Measurements from ENCODE around the gene VIPR1.
"Not testable (repeated sequence)": the region's sequence is repeated elsewhere in the genome, so short reads cannot be mapped to it uniquely, and the experiment has no call there.

VIPR1 gene

DNA sequence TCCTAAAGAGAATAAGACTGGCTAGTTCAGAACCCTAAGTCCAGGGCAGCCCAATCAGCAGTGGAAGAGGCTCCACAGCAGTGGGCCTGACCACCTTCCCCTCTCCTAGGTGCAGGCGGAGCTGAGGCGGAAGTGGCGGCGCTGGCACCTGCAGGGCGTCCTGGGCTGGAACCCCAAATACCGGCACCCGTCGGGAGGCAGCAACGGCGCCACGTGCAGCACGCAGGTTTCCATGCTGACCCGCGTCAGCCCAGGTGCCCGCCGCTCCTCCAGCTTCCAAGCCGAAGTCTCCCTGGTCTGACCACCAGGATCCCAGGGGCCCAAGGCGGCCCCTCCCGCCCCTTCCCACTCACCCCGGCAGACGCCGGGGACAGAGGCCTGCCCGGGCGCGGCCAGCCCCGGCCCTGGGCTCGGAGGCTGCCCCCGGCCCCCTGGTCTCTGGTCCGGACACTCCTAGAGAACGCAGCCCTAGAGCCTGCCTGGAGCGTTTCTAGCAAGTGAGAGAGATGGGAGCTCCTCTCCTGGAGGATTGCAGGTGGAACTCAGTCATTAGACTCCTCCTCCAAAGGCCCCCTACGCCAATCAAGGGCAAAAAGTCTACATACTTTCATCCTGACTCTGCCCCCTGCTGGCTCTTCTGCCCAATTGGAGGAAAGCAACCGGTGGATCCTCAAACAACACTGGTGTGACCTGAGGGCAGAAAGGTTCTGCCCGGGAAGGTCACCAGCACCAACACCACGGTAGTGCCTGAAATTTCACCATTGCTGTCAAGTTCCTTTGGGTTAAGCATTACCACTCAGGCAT lies 33.7 kb downstream of the VIPR1 start:
- DNase-seq = no peak

DNA sequence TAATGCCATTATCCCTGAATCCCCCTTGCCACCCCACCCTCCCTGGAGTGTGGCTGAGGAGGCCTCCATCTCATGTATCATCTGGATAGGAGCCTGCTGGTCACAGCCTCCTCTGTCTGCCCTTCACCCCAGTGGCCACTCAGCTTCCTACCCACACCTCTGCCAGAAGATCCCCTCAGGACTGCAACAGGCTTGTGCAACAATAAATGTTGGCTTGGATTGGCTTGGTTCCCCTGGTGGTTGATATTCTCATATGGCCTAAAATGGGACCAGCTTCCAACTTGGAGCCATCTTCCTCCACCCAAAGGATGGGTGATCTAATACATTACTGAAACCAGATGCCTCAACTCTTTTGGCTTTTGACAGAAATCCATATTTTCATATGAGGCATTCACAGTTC lies 34.9 kb downstream of the VIPR1 start:
- no peak for DNase-seq

DNA sequence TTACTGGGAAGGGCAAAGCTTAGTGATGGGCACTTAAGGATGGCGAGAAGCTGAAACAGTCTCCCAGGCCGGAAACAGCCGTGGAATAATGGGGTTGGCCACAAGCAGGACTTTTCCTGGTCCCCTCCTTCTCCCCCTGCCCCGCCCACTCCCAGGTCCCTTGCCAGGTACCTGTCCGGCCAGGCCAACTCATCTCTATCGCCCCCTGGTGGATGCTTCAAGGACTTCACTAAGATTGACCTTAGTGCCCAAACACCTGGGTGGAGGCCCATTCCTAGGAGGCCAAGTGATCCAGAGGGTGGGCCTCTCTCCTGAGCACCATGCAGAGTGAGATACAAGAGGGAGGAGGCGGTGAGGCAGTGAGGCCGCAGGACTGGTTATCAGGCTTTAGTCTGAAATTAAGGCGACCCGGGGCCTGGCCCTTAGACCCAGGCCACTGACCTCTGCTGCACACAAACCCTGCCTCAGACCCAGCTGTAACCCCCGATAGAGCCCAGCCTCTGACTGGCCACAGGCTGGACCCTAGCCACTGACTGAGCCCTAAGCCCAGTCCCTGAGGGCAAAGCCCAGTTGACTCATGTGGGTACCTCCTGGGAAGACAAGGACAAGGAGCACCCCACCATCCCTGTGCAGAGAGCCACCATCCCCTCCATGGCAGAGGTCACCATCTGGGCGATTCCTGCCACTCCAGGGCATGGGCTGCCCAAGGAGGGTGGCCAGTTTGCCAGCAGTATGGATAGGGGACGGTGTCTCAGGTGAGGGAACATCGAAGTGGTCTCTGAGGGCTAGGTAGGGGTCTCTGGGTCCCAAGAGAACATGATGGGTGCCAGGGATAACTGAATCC lies 37.6 kb downstream of the VIPR1 start:
- DNase-seq = peak; percentile 47

DNA sequence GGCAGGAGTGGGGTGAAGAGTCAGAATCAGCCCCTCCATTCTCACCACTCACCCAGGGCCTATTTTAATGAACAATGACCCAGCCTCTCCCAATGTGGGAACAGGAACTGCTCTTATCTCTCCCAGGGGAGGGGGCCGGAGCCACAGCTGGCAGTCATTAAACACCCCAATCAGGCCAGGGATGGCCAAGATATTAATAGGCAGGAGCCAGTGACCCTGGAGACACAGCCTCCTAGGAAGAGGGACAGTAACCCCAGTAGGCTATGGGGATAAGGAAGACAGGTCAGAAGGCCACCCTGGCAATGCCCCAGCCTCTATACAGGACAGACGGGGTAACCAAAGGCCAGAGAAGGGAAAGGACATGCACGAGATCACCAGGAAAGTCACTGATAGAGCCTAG lies 38.6 kb downstream of the VIPR1 start:
- no peak for DNase-seq

DNA sequence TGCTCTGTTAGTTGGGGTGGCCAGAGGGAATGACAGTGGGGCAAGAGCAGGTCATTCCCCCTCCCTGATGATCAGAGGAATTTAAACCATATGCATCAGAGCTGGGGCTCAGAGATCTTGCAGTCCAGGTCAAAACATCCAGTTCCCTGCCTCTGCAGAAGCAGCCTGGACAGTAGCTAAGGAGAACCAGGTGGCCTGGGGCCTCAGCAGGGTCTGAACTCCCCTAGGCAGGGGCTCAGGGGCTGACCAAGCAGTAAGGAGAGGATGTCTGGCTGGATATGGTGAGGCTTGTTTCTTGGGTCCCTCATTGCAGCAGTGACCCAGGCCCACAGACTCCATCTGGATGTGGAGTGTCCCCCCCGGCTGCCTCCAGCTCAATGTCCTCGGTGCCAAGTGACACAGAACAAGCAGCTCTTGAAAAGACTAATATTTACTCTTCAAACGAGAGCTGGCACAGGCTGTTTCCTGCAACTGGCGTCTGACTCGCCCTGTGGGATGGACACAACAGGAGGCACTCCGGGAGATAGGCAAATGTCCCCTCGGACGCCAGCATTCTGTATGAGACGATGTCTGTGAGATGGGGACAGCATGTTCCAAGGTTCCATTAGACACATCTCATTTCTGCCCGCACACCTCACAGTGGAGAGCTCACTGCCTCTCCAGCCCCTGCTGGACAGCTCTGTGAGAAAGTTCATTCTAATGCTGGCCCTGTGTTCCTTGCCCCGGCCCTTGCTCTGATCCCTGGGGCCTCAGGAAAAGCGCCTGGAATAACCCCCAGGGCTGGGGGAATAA lies 42.2 kb downstream of the VIPR1 start:
- no peak for DNase-seq

DNA sequence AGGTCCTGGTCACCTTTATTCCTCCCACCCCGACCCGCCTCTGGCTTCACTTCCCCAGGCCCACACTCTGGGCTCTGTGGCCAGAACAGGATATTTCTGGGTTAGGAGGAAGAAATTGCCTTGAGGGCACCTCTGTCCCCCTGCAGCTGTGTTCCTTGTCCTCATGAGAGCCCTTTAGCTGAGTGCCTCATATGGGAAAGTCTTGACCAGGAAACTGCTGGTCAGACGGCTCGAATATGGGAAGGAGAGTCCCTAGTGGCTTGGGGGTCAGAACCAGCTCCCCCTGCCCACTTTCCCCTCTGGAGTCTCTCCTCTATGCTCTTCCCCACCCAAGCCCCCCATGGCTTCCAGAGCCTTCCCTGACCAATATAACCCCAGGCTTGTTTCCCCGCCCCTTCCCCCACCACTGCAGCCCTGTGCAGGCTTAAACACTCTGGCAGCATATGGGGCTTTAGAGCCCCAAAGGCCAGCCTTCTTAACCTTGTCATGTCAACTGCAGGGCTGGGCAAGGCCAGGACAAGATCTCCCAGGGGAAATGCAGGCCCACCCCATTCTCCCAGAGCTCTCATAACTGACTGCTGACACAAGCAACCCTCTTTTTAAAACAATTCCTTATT lies 42.9 kb downstream of the VIPR1 start:
- DNase-seq = no peak

- DNase-seq = no peak
Observed at GRCh38 chr3:42546691-42547213, 44.3 kb downstream of the VIPR1 start.

GRCh38 chr3:42547401-42547945 lies 45.0 kb downstream of the VIPR1 start:
- peak; percentile 80 for DNase-seq

- DNase-seq = no peak
Observed at GRCh38 chr3:42549131-42549530, 46.7 kb downstream of the VIPR1 start.

DNA sequence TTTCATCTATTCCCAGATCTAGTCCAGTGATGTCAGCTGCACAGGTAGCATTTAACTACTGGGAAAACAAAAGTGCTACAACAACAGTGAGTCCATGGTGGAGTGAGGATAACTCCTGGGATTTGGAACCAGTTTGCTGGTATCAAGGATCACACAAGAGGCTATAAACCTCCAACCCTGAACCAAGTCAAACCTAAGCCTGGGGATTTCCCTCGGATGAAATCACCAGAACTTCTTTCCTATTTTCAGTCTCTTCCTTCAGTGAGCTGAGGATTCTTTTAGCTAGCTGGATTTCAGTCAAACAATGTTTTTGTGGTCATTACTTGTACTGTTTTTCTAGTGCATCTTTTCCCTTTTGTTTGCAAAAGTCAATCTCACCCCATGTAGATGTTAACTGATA lies 47.8 kb downstream of the VIPR1 start:
- DNase-seq = no peak

- DNase-seq = no peak
Observed at GRCh38 chr3:42552830-42553229, 50.4 kb downstream of the VIPR1 start.

GRCh38 chr3:42556089-42556632 lies 53.7 kb downstream of the VIPR1 start:
- DNase-seq = no peak

- not testable (repeated sequence) for DNase-seq
Observed at GRCh38 chr3:42556817-42557216, 54.4 kb downstream of the VIPR1 start.

DNA sequence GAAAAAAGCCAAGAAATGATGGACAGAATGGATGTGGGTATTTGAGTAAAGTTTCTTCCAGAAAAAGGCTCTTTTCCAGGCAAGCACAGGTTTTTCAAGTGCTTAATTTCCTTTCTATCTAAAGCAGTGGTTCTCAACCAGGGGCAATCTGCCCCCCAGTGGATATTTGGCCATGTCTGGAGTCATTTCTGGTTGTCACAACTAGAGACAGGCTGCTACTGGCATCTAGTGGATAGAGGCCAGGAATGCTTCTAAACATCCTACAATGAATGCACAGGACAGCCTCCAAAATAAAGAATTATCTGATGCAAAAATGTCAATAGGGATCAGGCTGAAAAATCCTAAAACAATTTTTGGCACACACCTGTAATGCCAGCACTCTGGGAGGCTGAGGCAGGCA lies 55.4 kb downstream of the VIPR1 start:
- DNase-seq = no peak

- no peak for DNase-seq
Observed at GRCh38 chr3:42562047-42562907, 59.8 kb downstream of the VIPR1 start.

DNA sequence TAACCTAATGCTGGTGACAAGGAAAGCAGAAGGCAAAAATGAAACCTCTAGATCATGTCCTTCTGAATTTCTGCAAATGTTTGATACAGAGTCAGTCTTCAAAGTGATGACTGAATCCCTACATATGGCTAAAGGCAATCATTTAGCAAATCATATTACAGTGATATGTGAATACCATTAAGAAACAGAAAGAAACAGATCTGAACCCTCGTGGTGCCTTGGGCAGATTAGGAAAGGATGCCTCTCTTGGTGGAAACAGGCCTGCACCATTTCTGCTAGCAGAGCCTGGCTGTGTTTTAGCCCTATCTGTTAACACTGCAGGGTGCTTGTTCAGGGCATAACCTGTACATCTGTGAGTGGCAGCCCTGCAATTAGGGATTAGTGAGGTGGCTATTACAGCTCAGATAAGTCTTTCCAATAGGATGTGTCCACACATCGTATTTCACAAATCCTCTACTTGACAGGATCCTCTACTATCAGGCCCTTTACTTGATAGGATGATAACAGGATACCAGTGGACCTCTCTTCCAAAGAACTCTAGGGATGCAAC lies 67.2 kb downstream of the VIPR1 start:
- no peak for DNase-seq

DNA sequence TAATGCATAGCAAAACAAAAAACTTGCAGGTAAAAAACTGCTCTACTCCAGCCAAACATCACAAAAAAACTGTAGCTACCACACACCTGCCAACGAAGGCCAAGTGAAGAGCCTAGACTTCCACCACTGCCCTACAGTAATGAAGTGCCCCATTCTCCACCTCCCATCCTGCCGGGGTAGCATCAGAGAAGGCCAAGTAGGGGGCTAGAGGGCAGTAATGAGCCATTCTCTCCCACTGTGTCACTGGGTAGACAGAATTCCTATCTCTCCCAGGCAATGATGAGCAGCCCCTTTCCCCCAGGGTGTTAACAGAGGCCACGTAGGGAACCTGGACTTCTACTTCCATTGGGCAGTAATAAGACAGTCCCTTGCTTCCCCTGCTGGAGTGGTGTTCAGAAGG lies 69.8 kb downstream of the VIPR1 start:
- DNase-seq = no peak

GRCh38 chr3:42575137-42575741 lies 72.8 kb downstream of the VIPR1 start:
- DNase-seq = no peak

- DNase-seq = no peak
Observed at GRCh38 chr3:42578054-42578453, 75.6 kb downstream of the VIPR1 start.

DNA sequence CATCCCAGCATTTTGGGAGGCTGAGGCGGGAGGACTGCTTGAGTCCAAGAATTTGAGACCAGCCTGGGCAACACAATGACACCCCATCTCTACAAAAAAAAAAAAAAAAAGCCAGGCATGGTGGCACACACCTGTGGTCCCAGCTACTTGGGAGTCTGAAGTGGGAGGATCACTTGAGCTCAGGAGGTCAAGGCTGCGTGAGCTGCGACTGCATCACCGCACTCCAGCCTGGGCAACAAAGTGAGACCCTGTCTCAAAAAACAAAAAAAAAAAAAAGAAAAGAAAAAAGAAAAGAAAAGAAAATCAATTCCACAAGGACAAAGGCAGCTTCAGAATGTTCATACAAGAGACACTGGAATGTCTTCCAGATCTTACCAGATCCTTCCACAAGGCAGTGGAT lies 76.9 kb downstream of the VIPR1 start:
- DNase-seq = not testable (repeated sequence)
